K562 (cell line): ENCODE data around the gene ZNF486. TPM values are rescaled to one million over a fixed set of nuclear protein-coding genes. Genes with fewer than 3 reads are reported as not detected.

ENCODE experiments used
- ATAC-seq: fragments of 200-7000 bp; cut with Tn5 transposase; 3 replicates; pipeline ENCODE4 v1.9.1; 2020; ENCODE audit warnings: moderate library complexity
- BruUV-seq: library from RNA; stranded (reverse); fragments of 400-500 nt; replicated peaks from 2 replicates; lab custom pipeline; 2021; lab: Mats Ljungman, UMichigan
- CTCF ChIA-PET: fragments of 300-600 bp; formaldehyde crosslinking; extraction: SDS; loops from one replicate; lab custom pipeline; 2021; ENCODE audit warnings: low intra/inter-chr PET ratio; lab: Yijun Ruan, JAX
- POLR2A ChIA-PET: fragments of 300-600, 350-650 bp; sonication (Branson Sonifier 250); formaldehyde crosslinking; extraction: SDS; loops from one replicate; lab custom pipeline; 2021; ENCODE audit warnings: antibody characterized with exemption, inconsistent platforms; lab: Yijun Ruan, JAX
- DNase-seq, 4 experiments: peaks; one replicate each; pipeline versions ENCODE4 v3.0.0 to v3.0.0-alpha.2; 2011 to 2018; ENCODE audit warnings: low spot score in 3 of 4, mixed read lengths in 3 of 4; ENCODE audit errors: extremely low read depth in 1 of 4
- FAIRE-seq: peaks from 2 replicates; lab custom pipeline; 2011; peaks lifted over from hg19 to GRCh38; lab: Jason Lieb, UNC
- H2AFZ ChIP-seq: 2 replicates; pipeline ENCODE4 v1.6.0; 2011; ENCODE audit warnings: low read depth, low read length, control low read depth, inconsistent platforms
- H3K27ac ChIP-seq: fragments of 200-600 bp; 3 replicates; pipeline ENCODE4 v1.8.0; 2011; ENCODE audit warnings: low read depth, mild to moderate bottlenecking, control low read depth, inconsistent platforms, low read length, moderate library complexity, mixed read lengths; ENCODE audit errors: extremely low read depth
- H3K27me3 ChIP-seq, 2 experiments: fragments of 300-600 bp in 1 of 2; 2 replicates in 1 of 2; 3 replicates in 1 of 2; pipeline versions ENCODE4 v1.6.0 to v1.8.0; 2011; ENCODE audit warnings: inconsistent platforms in 2 of 2, low read length in 2 of 2, mild to moderate bottlenecking in 1 of 2, mixed read lengths in 1 of 2, moderate library complexity in 1 of 2; ENCODE audit not compliant: control insufficient read depth in 2 of 2, insufficient read depth in 2 of 2
- H3K36me3 ChIP-seq: fragments of 300-600 bp; 3 replicates; pipeline ENCODE4 v1.8.0; 2011; ENCODE audit warnings: mild to moderate bottlenecking, low read length, inconsistent platforms; ENCODE audit not compliant: control insufficient read depth, insufficient read depth
- H3K4me1 ChIP-seq, 2 experiments: fragments of 200-600 bp in 1 of 2; replicated peaks in 1 of 2; 2 replicates in 1 of 2; 3 replicates in 1 of 2; pipeline versions ENCODE4 v1.5.1 to v1.8.0; 2011; ENCODE audit warnings: inconsistent platforms in 2 of 2, low read length in 2 of 2, mild to moderate bottlenecking in 1 of 2, mixed read lengths in 1 of 2, moderate library complexity in 1 of 2; ENCODE audit not compliant: control insufficient read depth in 2 of 2, insufficient read depth in 2 of 2
- H3K4me2 ChIP-seq: 2 replicates; pipeline ENCODE4 v1.6.1; 2011; ENCODE audit warnings: low read length, control low read depth, inconsistent platforms, mixed read lengths; ENCODE audit not compliant: insufficient read depth
- H3K4me3 ChIP-seq: fragments of 200-600 bp; sonication (generic), shearing (Covaris generic); 2 replicates; pipeline ENCODE4 v1.5.1; 2016; ENCODE audit warnings: control low read depth, inconsistent platforms
- H3K79me2 ChIP-seq: fragments of 200-600 bp; 3 replicates; pipeline ENCODE4 v1.8.0; 2011; ENCODE audit warnings: low read length, inconsistent platforms; ENCODE audit not compliant: control insufficient read depth, insufficient read depth
- H3K9ac ChIP-seq, 2 experiments: 2 replicates each; pipeline versions ENCODE4 v1.6.0 to v1.6.1; 2011; ENCODE audit warnings: low read depth in 2 of 2, low read length in 2 of 2, control low read depth in 1 of 2, inconsistent platforms in 1 of 2, mild to moderate bottlenecking in 1 of 2, mixed read lengths in 1 of 2; ENCODE audit not compliant: insufficient read depth in 1 of 2
- H3K9me1 ChIP-seq: one replicate; pipeline ENCODE4 v1.6.0; 2011; ENCODE audit warnings: inconsistent platforms, mild to moderate bottlenecking, low read length, moderate library complexity; ENCODE audit not compliant: control insufficient read depth, insufficient read depth
- H3K9me3 ChIP-seq: replicated peaks from 2 replicates; pipeline ENCODE4 v1.5.1; 2011; ENCODE audit warnings: low read depth, low read length, inconsistent platforms; ENCODE audit not compliant: control insufficient read depth, insufficient read depth
- H4K20me1 ChIP-seq: replicated peaks from 2 replicates; pipeline ENCODE4 v1.6.1; 2011; ENCODE audit warnings: low read length, inconsistent platforms, mixed read lengths; ENCODE audit not compliant: control insufficient read depth, insufficient read depth
- BCOR ChIP-seq: fragments of 450-650 bp; IDR thresholded peaks from 2 replicates; pipeline ENCODE4 v1.6.1; 2016
- CREB1 ChIP-seq, 2 experiments: sonication (generic) in 1 of 2; formaldehyde crosslinking in 1 of 2; IDR thresholded peaks; 2 replicates each; pipeline versions ENCODE4 v1.6.1 to v1.8.0; 2012 to 2022; ENCODE audit warnings: inconsistent platforms in 1 of 2, mild to moderate bottlenecking in 1 of 2, missing genetic modification reagents in 1 of 2, moderate library complexity in 1 of 2
- DACH1 ChIP-seq: fragments of 450-650 bp; IDR thresholded peaks from 2 replicates; pipeline ENCODE4 v1.6.1; 2018; ENCODE audit not compliant: partially characterized antibody
- HOXB6 ChIP-seq: fragments of 250-450 bp; sonication (Bioruptor Pico); IDR thresholded peaks from 2 replicates; pipeline ENCODE4 v1.5.1; 2022; ENCODE audit warnings: mild to moderate bottlenecking, borderline replicate concordance
- RAD51 ChIP-seq: fragments of 450-650 bp; IDR thresholded peaks from 2 replicates; pipeline ENCODE4 v1.7.1; 2016; ENCODE audit warnings: low read depth, mild to moderate bottlenecking, borderline replicate concordance
- SREBF1 ChIP-seq: fragments of 150-350 bp; IDR thresholded peaks from 2 replicates; pipeline ENCODE4 v1.6.1; 2014; ENCODE audit warnings: antibody characterized with exemption, low read depth, low read length, borderline replicate concordance
- YY1 ChIP-seq, 3 experiments: IDR thresholded peaks; 2 replicates each; pipeline ENCODE4 v1.6.1; 2011; ENCODE audit warnings: low read length in 2 of 3, mild to moderate bottlenecking in 2 of 3, moderate library complexity in 2 of 3, borderline replicate concordance in 1 of 3, control low read depth in 1 of 3, low read depth in 1 of 3; ENCODE audit not compliant: insufficient read depth in 3 of 3, insufficient replicate concordance in 2 of 3, control insufficient read depth in 1 of 3, insufficient read length in 1 of 3; ENCODE audit errors: extremely low read depth in 1 of 3
- ZNF23 ChIP-seq: fragments of 250-450 bp; sonication (Bioruptor Pico); IDR thresholded peaks from 2 replicates; pipeline ENCODE4 v1.4.0; 2020; ENCODE audit warnings: mild to moderate bottlenecking
- ZNF644 ChIP-seq: fragments of 200-800 bp; sonication (Bioruptor generic); IDR thresholded peaks from 2 replicates; pipeline ENCODE4 v1.6.1; 2016; ENCODE audit warnings: low read depth, missing genetic modification characterization, missing compliant biosample characterization
- ZNF695 ChIP-seq: fragments of 450-650 bp; formaldehyde crosslinking; IDR thresholded peaks from 2 replicates; pipeline ENCODE4 v1.4.0; 2020; ENCODE audit warnings: mild to moderate bottlenecking, moderate library complexity
- WGBS: fragments of 100-300 bp; shearing (Covaris generic); methylation state at CpG from one replicate; pipeline ENCODE4 v1.1.6; 2016; ENCODE audit warnings: low coverage, mixed read lengths; ENCODE audit not compliant: insufficient coverage; ENCODE audit errors: missing lambda C conversion rate; 5-methylcytosine and 5-hydroxymethylcytosine counted together
- in situ Hi-C: fragments of 300-500 bp; cut with MboI; formaldehyde crosslinking; loops from 4 replicates; pipeline ENCODE4 v1.15.0; 2018; ENCODE audit warnings: inconsistent platforms, mixed read lengths
- intact Hi-C: fragments of 100-400 bp; cut with micrococcal nuclease; formaldehyde crosslinking; loops from 2 replicates; pipeline ENCODE4 v1.14.2; 2022
- polyA plus RNA-seq, 8 experiments: library from polyadenylated mRNA; depleted of rRNA in 4 of 8; stranded (reverse) in 5 of 8; unstranded in 3 of 8; fragments of >200 nt; fragmentation: Nextera tagmentation in 2 of 8; fragmentation: Illumina TruSeq in 1 of 8; extraction: Ambion mirVana in 2 of 8; extraction: Trizol in 1 of 8; gene quantifications; 2 replicates each; pipeline versions ENCODE4 v1.2.1 to v1.2.3, GENCODE V29; 2011 to 2014; ENCODE audit warnings: inconsistent platforms in 1 of 8, missing spikeins in 1 of 8
- total RNA-seq, 7 experiments: library from RNA; depleted of rRNA in 6 of 7; stranded (reverse); fragments of >200 nt in 6 of 7; fragmentation: Illumina TruSeq in 2 of 7; extraction: Trizol in 2 of 7; gene quantifications; 2 replicates each; pipeline versions ENCODE4 v1.2.1 to v1.2.3, GENCODE V29; 2011 to 2021; ENCODE audit warnings: low replicate concordance in 1 of 7
- TF ChIP-seq, protein P1 (sequence below): sonication (generic); formaldehyde crosslinking; IDR thresholded peaks from 2 replicates; pipeline ENCODE4 v1.8.1; 2022; ENCODE audit warnings: missing genetic modification reagents
- TF ChIP-seq, protein P2 (sequence below): fragments of 450-650 bp; IDR thresholded peaks from 2 replicates; pipeline ENCODE4 v1.6.1; 2016; ENCODE audit warnings: low read depth

Gene ZNF486
- total and polyA plus RNA-seq, 9 of the 15 experiments (the other 6 are each of a cell fraction or from before 2014, with no cell fraction given) = 0.39 to 1.6 (median 1.2) TPM

- TF ChIP-seq, protein P1, sequence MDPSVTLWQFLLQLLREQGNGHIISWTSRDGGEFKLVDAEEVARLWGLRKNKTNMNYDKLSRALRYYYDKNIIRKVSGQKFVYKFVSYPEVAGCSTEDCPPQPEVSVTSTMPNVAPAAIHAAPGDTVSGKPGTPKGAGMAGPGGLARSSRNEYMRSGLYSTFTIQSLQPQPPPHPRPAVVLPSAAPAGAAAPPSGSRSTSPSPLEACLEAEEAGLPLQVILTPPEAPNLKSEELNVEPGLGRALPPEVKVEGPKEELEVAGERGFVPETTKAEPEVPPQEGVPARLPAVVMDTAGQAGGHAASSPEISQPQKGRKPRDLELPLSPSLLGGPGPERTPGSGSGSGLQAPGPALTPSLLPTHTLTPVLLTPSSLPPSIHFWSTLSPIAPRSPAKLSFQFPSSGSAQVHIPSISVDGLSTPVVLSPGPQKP (CRISPR knock-in tag) = no peak
- TF ChIP-seq, all 486 proteins: peak for 0
Observed at GRCh38 chr19:20243629-20244028, 76.6 kb downstream of the ZNF486 start (continued).

DNA sequence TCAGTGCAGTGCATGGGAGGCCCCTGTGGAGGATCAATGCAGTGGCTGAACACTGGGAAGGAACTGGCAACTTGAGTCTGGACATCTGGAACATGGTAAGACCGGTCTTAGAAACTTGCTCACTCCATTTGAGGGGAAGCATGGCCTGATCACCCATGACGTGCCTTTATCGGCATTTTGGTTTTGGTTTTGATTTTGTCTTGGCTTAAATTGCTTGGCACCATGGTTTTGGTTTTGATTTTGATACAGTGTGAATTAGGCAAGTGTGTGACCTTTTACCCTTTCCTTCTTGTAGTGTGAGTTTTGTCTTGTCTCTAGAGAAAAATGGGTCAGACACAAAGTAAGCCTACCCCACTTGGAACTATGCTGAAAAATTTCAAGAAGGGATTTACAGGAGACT, 77.3 kb downstream of the ZNF486 start:
- H4K20me1 ChIP-seq = no peaks in the 10 kb centered on the region
- no peak for ATAC-seq
- no peak for DNase-seq
- FAIRE-seq = no peak
- H3K4me3 ChIP-seq = no peak overlapping the region
- CTCF ChIA-PET = no interaction called here
- H3K9ac ChIP-seq = no peak overlapping the region
- no peaks in the 10 kb centered on the region for H3K36me3 ChIP-seq
- H2AFZ ChIP-seq = no peak overlapping the region
- no peaks in the 10 kb centered on the region for H3K27me3 ChIP-seq
- H3K4me2 ChIP-seq = no peak overlapping the region
- H3K4me1 ChIP-seq = no peaks in the 10 kb centered on the region
- 0 out of 2 replicates have a peak, but pooled peaks cover 2% of the 10 kb centered on the region for H3K9me3 ChIP-seq
- 6% methylated on average over 3 of the region's 3 CpGs for WGBS
- intact Hi-C loops = no loop called here
- no peaks in the 10 kb centered on the region for H3K79me2 ChIP-seq
- H3K9me1 ChIP-seq = no peaks in the 10 kb centered on the region
- in situ Hi-C loops = no loop called here
- no peak overlapping the region for H3K27ac ChIP-seq
- no TSS peak for BruUV-seq
- POLR2A ChIA-PET = no interaction called here
- TF ChIP-seq DACH1 (no peak), BCOR (no peak), SREBF1 (no peak), RAD51 (no peak), CREB1 (IDR thresholded peaks at IDR 0.05) (no peak), CREB1 (CRISPR knock-in tag; IDR thresholded peaks at IDR 0.05) (no peak), ZNF23 (no peak), ZNF644 (tag) (no peak), ZNF695 (no peak), YY1 (IDR thresholded peaks at IDR 0.05; ENCODE audit: borderline replicate concordance in 1 of 3, control insufficient read depth in 1 of 3, extremely low read depth in 1 of 3, insufficient read depth in 3 of 3, insufficient read length in 1 of 3, insufficient replicate concordance in 2 of 3, low read depth in 1 of 3, low read length in 2 of 3) (no peak), HOXB6 (CRISPR knock-in tag) (no peak)
- TF ChIP-seq, protein P2, sequence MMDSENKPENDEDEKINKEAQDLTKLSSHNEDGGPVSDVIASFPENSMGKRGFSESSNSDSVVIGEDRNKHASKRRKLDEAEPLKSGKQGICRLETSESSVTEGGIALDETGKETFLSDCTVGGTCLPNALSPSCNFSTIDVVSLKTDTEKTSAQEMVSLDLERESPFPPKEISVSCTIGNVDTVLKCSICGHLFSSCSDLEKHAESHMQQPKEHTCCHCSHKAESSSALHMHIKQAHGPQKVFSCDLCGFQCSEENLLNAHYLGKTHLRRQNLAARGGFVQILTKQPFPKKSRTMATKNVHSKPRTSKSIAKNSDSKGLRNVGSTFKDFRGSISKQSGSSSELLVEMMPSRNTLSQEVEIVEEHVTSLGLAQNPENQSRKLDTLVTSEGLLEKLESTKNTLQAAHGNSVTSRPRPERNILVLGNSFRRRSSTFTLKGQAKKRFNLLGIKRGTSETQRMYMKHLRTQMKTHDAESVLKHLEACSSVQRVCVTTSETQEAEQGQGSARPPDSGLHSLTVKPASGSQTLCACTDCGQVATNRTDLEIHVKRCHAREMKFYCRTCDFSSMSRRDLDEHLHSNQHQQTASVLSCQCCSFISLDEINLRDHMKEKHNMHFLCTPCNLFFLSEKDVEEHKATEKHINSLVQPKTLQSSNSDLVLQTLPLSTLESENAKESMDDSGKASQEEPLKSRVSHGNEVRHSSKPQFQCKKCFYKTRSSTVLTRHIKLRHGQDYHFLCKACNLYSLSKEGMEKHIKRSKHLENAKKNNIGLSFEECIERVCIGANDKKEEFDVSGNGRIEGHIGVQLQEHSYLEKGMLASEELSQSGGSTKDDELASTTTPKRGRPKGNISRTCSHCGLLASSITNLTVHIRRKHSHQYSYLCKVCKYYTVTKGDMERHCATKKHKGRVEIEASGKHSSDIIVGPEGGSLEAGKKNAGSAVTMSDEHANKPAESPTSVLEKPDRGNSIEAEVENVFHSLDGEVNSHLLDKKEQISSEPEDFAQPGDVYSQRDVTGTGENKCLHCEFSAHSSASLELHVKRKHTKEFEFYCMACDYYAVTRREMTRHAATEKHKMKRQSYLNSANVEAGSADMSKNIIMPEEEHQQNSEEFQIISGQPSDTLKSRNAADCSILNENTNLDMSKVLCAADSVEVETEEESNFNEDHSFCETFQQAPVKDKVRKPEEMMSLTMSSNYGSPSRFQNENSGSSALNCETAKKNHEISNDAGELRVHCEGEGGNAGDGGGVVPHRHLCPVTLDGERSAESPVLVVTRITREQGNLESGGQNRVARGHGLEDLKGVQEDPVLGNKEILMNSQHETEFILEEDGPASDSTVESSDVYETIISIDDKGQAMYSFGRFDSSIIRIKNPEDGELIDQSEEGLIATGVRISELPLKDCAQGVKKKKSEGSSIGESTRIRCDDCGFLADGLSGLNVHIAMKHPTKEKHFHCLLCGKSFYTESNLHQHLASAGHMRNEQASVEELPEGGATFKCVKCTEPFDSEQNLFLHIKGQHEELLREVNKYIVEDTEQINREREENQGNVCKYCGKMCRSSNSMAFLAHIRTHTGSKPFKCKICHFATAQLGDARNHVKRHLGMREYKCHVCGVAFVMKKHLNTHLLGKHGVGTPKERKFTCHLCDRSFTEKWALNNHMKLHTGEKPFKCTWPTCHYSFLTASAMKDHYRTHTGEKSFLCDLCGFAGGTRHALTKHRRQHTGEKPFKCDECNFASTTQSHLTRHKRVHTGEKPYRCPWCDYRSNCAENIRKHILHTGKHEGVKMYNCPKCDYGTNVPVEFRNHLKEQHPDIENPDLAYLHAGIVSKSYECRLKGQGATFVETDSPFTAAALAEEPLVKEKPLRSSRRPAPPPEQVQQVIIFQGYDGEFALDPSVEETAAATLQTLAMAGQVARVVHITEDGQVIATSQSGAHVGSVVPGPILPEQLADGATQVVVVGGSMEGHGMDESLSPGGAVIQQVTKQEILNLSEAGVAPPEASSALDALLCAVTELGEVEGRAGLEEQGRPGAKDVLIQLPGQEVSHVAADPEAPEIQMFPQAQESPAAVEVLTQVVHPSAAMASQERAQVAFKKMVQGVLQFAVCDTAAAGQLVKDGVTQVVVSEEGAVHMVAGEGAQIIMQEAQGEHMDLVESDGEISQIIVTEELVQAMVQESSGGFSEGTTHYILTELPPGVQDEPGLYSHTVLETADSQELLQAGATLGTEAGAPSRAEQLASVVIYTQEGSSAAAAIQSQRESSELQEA = no peak
